NCI-H524 (cell line): Measurements from ENCODE around the gene TMED3.
"Not testable (repeated sequence)": the region's sequence is repeated elsewhere in the genome, so short reads cannot be mapped to it uniquely, and the experiment has no call there.

Experiments
- DNase-seq, 2 experiments: peaks; one replicate each; lab custom pipeline; 2025; lab: John Stamatoyannopoulos, UW

The TMED3 gene

DNA sequence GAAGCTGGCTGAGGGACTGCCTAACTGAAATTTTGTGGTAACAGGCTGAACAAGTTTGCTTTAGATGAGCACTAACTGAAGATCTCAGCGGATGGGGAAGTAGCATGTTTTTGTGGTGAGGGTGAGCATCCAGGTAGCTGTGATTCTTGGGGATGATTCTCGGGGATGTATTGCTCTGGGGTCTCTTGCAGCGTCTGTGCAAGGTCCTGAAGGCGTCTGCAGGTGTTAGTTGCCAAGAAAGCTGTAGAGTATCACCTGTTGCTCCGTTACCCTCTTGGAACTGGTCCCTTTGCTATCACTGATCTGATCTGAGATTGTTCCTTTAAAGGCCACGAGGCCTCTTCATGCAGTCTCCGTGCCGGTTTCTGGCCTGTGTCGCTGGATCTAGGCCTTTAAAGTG is 6.0 kb downstream of the TMED3 start:
- no peak for DNase-seq

GRCh38 chr15:79319973-79320372 is 9.1 kb downstream of the TMED3 start:
- DNase-seq: not testable (repeated sequence)

GRCh38 chr15:79321876-79322275 is 11.0 kb downstream of the TMED3 start:
- no peak for DNase-seq

GRCh38 chr15:79322306-79322705 is 11.4 kb downstream of the TMED3 start:
- no peak for DNase-seq

DNA sequence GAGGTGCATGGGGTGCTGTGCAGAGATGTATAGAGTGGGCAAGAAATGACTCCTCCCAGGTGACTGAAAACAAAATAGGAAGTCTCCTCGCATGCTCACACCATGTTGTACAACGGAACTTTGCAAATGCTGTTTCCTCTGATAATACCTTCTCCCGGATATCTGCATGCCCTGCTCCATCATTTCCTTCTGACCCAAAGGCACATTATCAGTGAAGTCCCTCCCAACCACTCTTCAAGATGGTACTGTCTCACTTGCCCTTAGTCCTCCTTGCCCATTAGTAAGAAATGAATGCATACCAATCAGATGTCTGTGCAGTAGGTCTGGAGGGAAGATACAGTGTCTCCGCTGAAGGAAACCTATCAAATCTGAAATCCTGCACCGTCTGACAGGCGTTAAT is 12.0 kb downstream of the TMED3 start:
- no peak for DNase-seq

- no peak for DNase-seq
Observed at GRCh38 chr15:79329171-79329611, 18.3 kb downstream of the TMED3 start.

DNA sequence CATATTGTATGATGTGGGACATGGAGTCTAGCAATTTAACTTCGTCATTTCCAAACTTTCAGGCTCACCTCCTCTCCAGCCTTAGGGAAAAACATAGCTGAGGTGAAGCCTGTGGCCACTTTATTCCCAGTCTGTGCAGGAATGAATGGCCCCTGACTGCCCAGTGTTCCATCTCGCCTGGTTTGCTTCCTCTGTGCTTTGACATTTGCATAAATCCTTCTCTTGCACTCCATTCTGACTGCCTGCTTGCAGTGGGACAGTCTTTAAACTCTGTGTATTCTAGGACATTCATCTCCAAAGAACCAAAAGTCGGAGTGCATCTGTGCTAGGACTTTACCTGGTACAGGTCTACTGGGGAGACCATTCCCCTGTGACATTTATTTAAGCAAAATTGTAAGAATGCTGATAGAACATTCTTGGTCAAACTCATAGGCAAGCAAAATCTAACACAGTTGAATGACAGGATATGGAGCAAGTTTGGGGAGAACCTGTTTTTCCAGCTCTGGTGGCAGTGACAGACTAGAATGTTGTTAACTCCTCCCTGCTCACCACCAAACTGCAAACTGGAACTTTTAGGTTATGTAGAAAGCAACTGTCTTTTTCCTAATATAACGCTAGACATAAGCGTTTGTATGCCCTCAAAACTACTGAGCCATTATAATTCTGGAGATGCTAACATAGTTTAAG is 22.1 kb downstream of the TMED3 start:
- no peak for DNase-seq

- no peak for DNase-seq
Observed at GRCh38 chr15:79337591-79337990, 26.7 kb downstream of the TMED3 start.

- peak; percentile 37 to 65 for DNase-seq
Observed at GRCh38 chr15:79339588-79340314, 28.8 kb downstream of the TMED3 start.

DNA sequence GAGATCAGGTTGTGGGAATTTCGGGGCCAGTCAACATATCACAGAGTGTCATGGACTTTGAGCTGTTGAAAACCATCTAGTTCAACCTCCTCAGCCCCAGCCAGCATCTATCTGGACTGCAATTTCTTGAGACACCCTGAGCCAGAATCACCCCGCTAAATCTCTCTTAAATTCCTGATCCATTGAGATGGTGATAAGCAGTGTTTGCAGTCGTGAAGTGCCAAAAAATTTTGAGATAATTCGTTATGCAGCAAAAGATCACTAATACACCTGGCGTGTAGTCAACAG is 29.3 kb downstream of the TMED3 start:
- DNase-seq: no peak

DNA sequence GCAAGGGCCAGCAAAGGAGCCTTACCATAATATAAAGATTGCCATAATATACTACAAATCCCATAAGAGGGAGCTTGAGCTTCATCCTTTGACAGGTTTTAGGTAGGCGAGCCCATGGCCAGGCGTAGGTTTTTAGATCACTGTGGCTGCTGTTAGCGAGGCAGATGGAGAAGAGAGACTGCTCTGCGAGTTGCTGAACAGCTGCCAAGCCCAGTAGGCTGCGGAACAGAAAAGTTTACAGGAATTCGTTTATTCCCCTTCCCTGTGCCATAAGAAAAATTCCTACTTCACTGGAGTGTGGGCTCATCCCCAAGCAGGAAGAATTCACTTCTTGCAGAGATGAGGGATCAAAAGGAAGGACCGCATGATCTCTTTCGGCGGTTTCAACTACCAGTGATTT is 30.5 kb downstream of the TMED3 start:
- DNase-seq: no peak

DNA sequence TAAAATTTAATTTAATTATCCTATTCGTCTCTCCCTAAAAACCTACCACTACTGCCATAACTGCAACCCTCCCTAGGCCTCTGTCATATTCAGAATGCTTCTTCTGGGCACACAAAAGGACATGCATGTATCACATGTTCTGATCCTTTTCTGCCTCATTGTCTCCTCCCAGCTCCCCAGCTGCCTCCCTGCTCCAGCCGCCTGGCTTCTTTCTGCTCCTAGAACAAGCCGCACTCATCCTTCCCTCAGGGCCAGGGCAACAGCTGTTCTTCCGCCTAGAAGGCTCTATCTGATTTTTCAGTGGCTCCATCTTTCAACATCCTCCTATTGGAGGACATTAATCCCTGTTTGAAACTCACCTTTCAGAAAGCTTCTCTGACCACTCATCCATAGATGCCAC is 38.6 kb downstream of the TMED3 start:
- peak; percentile 75 to 91 for DNase-seq

GRCh38 chr15:79352206-79352605 is 41.3 kb downstream of the TMED3 start:
- DNase-seq: peak in 1 of 2 experiments; percentile 34

GRCh38 chr15:79357566-79357965 is 46.7 kb downstream of the TMED3 start:
- no peak for DNase-seq

- no peak for DNase-seq
Observed at GRCh38 chr15:79358069-79358468, 47.2 kb downstream of the TMED3 start.

DNA sequence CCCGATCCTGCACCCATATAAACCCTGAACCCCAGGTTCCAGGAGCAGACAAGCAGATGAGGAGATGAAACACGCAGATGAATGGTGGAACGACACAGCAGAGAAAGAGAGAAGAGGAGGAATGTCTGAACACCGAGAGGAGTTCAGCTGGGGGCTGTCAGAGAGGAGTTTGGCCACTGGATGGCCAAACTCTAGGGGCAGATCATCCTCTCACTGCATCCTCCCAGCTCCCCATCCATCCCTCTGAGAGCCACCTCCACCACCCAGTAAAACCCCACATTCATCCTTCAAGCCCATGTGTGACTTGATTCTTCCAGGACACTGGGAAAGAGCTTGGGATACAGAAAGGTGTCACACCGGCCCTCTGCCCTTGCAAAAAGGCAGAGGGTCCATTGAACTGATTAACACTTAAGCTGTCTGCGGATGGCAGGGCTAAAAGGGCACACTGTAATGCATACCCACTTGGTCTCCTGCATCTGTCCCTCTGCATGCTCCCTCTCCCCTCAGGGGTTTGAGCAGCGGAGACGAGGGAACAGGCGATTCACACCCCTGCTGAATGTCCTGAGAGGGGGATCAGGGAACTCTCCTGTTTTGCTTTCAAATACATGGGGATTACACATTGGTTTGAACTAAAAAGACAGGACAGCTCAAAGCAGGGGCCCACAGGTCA is 53.8 kb downstream of the TMED3 start:
- no peak for DNase-seq

- DNase-seq: no peak
Observed at GRCh38 chr15:79365765-79366164, 54.9 kb downstream of the TMED3 start.

DNA sequence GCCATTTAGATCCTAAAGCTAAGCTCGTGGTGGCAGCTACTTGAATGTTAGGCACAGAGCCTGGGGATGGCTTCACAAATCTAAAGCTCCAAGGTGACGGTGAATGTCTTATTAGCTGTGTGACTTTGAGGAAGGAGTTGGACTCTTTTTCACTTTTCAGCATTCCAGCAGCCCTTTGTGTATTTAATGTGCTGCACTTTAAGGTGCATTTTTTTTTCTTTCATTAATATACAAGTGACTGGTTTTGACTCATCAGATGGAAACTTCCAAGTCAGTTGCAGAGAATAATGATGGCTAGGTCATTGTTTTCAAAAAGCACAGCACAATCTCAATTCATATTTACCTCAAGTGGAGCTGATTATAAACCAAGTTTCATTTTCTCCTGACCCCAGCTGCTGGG is 55.8 kb downstream of the TMED3 start:
- DNase-seq: no peak

DNA sequence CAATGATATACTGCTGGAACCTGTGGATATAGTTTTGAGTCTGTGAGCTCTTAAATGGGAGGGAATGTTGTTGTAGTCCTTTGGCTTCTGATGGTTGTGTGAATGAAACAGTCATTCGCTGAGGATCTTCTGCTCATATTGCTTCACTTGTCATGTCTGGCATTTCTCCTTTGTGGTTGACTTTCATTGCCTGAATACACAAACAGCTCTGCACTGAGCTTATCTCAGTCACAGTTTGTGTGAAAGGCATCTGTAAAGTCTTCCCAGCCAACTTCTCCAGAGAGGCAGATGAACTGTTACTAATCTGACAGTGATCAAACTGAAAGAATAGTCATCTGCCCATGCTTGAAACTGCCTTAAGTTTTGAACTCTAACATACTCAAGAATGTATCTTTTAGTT is 59.8 kb downstream of the TMED3 start:
- no peak for DNase-seq

GRCh38 chr15:79371591-79371990 is 60.7 kb downstream of the TMED3 start:
- DNase-seq: no peak

DNA sequence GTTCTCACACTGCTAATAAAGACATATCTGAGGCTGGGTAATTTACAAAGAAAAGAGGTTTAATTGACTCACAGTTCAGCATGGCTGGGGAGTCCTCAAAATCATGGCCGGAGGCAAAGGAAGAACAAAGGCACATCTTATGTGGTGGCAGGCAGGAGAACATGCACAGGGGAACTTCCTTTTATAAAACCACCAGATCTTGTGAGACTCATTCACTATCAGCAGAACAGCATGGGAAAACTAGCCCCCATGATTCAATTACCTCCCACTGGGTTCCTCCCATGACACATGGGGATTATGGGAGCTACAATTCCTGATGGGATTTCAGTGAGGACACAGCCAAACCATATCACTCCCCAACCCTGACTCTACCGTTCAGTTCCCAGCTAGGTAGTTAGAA is 61.5 kb downstream of the TMED3 start:
- DNase-seq: no peak
